K562 (cell line): Measurements from ENCODE around the gene GNG14. TPM values are rescaled to one million over a fixed set of nuclear protein-coding genes. Genes with fewer than 3 reads are reported as not detected.

Experiments
- ARID3B ChIP-seq: fragments of 250-450 bp; sonication (Bioruptor Pico); IDR thresholded peaks from 2 replicates; pipeline ENCODE4 v1.4.0; 2020; ENCODE audit warnings: borderline replicate concordance
- CREB3L1 ChIP-seq: fragments of 450-650 bp; IDR thresholded peaks from 2 replicates; pipeline ENCODE4 v1.6.1; 2014; ENCODE audit warnings: low read depth, mild to moderate bottlenecking, moderate library complexity, borderline replicate concordance
- FOXO4 ChIP-seq: fragments of 450-650 bp; formaldehyde crosslinking; IDR thresholded peaks from 2 replicates; pipeline ENCODE4 v1.4.0; 2020; ENCODE audit warnings: mild to moderate bottlenecking, moderate library complexity
- HES1 ChIP-seq: fragments of 450-650 bp; IDR thresholded peaks from 2 replicates; pipeline ENCODE4 v1.6.1; 2016; ENCODE audit warnings: low read depth, mild to moderate bottlenecking, moderate library complexity
- KLF6 ChIP-seq: fragments of 250-450 bp; sonication (Bioruptor Pico); IDR thresholded peaks from 2 replicates; pipeline ENCODE4 v1.4.0; 2020; ENCODE audit warnings: mild to moderate bottlenecking, moderate library complexity, borderline replicate concordance
- MAX ChIP-seq: sonication (generic); formaldehyde crosslinking; IDR thresholded peaks from 2 replicates; pipeline ENCODE4 v1.9.0; 2022; ENCODE audit warnings: mild to moderate bottlenecking, missing genetic modification reagents
- MCM3 ChIP-seq: fragments of 450-650 bp; IDR thresholded peaks from 2 replicates; pipeline ENCODE4 v1.6.1; 2016
- NFRKB ChIP-seq: fragments of 450-650 bp; IDR thresholded peaks from 2 replicates; pipeline ENCODE4 v1.6.1; 2016; ENCODE audit warnings: low read depth
- POLR2A ChIP-seq: fragments of 450-650 bp; conservative IDR thresholded peaks from 2 replicates; pipeline ENCODE4 v1.6.1; 2016
- POLR3A ChIP-seq: IDR thresholded peaks from 2 replicates; pipeline ENCODE4 v1.6.1; 2011; ENCODE audit warnings: borderline replicate concordance, mild to moderate bottlenecking, moderate library complexity; ENCODE audit not compliant: insufficient read length, insufficient read depth; ENCODE audit errors: extremely low read depth
- RBBP5 ChIP-seq: fragments of 200-600 bp; sonication (generic); IDR thresholded peaks from 2 replicates; pipeline ENCODE4 v1.6.1; 2012; ENCODE audit warnings: borderline replicate concordance, mild to moderate bottlenecking, low read length, control low read depth, inconsistent platforms; ENCODE audit not compliant: insufficient read depth, poor library complexity, severe bottlenecking
- STAT5A ChIP-seq: IDR thresholded peaks from 2 replicates; pipeline ENCODE4 v1.6.1; 2012; ENCODE audit warnings: low read length, inconsistent platforms, borderline replicate concordance
- YY1 ChIP-seq, 3 experiments: IDR thresholded peaks; 2 replicates each; pipeline ENCODE4 v1.6.1; 2011; ENCODE audit warnings: low read length in 2 of 3, mild to moderate bottlenecking in 2 of 3, moderate library complexity in 2 of 3, borderline replicate concordance in 1 of 3, control low read depth in 1 of 3, low read depth in 1 of 3; ENCODE audit not compliant: insufficient read depth in 3 of 3, insufficient replicate concordance in 2 of 3, control insufficient read depth in 1 of 3, insufficient read length in 1 of 3; ENCODE audit errors: extremely low read depth in 1 of 3
- ZC3H8 ChIP-seq: fragments of 450-650 bp; IDR thresholded peaks from 2 replicates; pipeline ENCODE4 v1.6.1; 2017
- ZNF609 ChIP-seq: sonication (generic); formaldehyde crosslinking; IDR thresholded peaks from 2 replicates; pipeline ENCODE4 v1.8.1; 2023; ENCODE audit warnings: missing genetic modification reagents, mild to moderate bottlenecking, borderline replicate concordance
- polyA plus RNA-seq, 8 experiments: library from polyadenylated mRNA; depleted of rRNA in 4 of 8; stranded (reverse) in 5 of 8; unstranded in 3 of 8; fragments of >200 nt; fragmentation: Nextera tagmentation in 2 of 8; fragmentation: Illumina TruSeq in 1 of 8; extraction: Ambion mirVana in 2 of 8; extraction: Trizol in 1 of 8; gene quantifications; 2 replicates each; pipeline versions ENCODE4 v1.2.1 to v1.2.3, GENCODE V29; 2011 to 2014; ENCODE audit warnings: inconsistent platforms in 1 of 8, missing spikeins in 1 of 8
- total RNA-seq, 7 experiments: library from RNA; depleted of rRNA in 6 of 7; stranded (reverse); fragments of >200 nt in 6 of 7; fragmentation: Illumina TruSeq in 2 of 7; extraction: Trizol in 2 of 7; gene quantifications; 2 replicates each; pipeline versions ENCODE4 v1.2.1 to v1.2.3, GENCODE V29; 2011 to 2021; ENCODE audit warnings: low replicate concordance in 1 of 7

GNG14 gene
- total and polyA plus RNA-seq, 9 of the 15 experiments (the other 6 are each of a cell fraction or from before 2014, with no cell fraction given): not detected

- peak; percentile 95 for TF ChIP-seq MAX (CRISPR knock-in tag)
- TF ChIP-seq POLR2A: peak; percentile 84
- TF ChIP-seq YY1 (IDR thresholded peaks at IDR 0.05; ENCODE audit: borderline replicate concordance in 1 of 3, control insufficient read depth in 1 of 3, extremely low read depth in 1 of 3, insufficient read depth in 3 of 3, insufficient read length in 1 of 3, insufficient replicate concordance in 2 of 3, low read depth in 1 of 3, low read length in 2 of 3): peak in 1 of 3 experiments; percentile 54
- TF ChIP-seq MCM3: no peak
- TF ChIP-seq HES1: 0 out of 2 replicates have a peak, but pooled peaks have one; percentile 9
- TF ChIP-seq KLF6: no peak
- peak; percentile 24 for TF ChIP-seq NFRKB
- TF ChIP-seq ARID3B (CRISPR knock-in tag): no peak
- TF ChIP-seq CREB3L1: peak; percentile 84
- no peak for TF ChIP-seq ZNF609
- TF ChIP-seq RBBP5: peak; percentile 60
- TF ChIP-seq ZC3H8: no peak
- no peak for TF ChIP-seq FOXO4 (CRISPR knock-in tag)
- TF ChIP-seq POLR3A: no peak
- no peak for TF ChIP-seq STAT5A
Observed at GRCh38 chr19:12723641-12724426, 36.0 kb downstream of the GNG14 start, which contains the start of gene TNPO2 (continued).
